Activated CD4-positive, alpha-beta T cell treated with anti-CD3 and anti-CD28 coated beads, Interleukin-2, amount 50 U/mL, for 4 hours (primary cell): ENCODE measurements around the gene CD22.

Experiments
- DNase-seq, 2 experiments: peaks; one replicate each; pipeline ENCODE4 v3.0.0-alpha.2; 2020

Gene CD22

GRCh38 chr19:35296644-35297514, 32.1 kb upstream of the CD22 start:
- no peak for DNase-seq

GRCh38 chr19:35297515-35297848, 31.5 kb upstream of the CD22 start:
- no peak for DNase-seq

- no peak for DNase-seq
These were observed 31.1 kb upstream of the CD22 start for GRCh38 chr19:35297922-35298321.

GRCh38 chr19:35298561-35298972, 30.4 kb upstream of the CD22 start:
- DNase-seq = no peak

- DNase-seq = no peak
These were observed 29.3 kb upstream of the CD22 start for GRCh38 chr19:35299523-35300338.

- DNase-seq = no peak
These were observed 28.7 kb upstream of the CD22 start for GRCh38 chr19:35300339-35300649.

GRCh38 chr19:35301961-35302360, 27.0 kb upstream of the CD22 start:
- DNase-seq = no peak

GRCh38 chr19:35302446-35302845, 26.5 kb upstream of the CD22 start:
- no peak for DNase-seq

- DNase-seq = no peak
These were observed 25.6 kb upstream of the CD22 start for GRCh38 chr19:35303357-35303915.

GRCh38 chr19:35304036-35304435, 25.0 kb upstream of the CD22 start:
- no peak for DNase-seq

GRCh38 chr19:35305181-35305580, 23.8 kb upstream of the CD22 start:
- no peak for DNase-seq

- no peak for DNase-seq
These were observed 22.3 kb upstream of the CD22 start for GRCh38 chr19:35306473-35307246.

- DNase-seq = no peak
These were observed 21.1 kb upstream of the CD22 start for GRCh38 chr19:35307931-35308330.

GRCh38 chr19:35308910-35309309, 20.1 kb upstream of the CD22 start:
- DNase-seq = no peak

GRCh38 chr19:35309481-35310279, 19.3 kb upstream of the CD22 start:
- no peak for DNase-seq

GRCh38 chr19:35310331-35310730, 18.7 kb upstream of the CD22 start:
- no peak for DNase-seq

GRCh38 chr19:35310811-35311465, 18.0 kb upstream of the CD22 start:
- no peak for DNase-seq

GRCh38 chr19:35311901-35312665, 16.9 kb upstream of the CD22 start:
- DNase-seq = no peak

- DNase-seq = no peak
These were observed 15.4 kb upstream of the CD22 start for GRCh38 chr19:35313587-35313986.

- no peak for DNase-seq
These were observed 15.0 kb upstream of the CD22 start for GRCh38 chr19:35314031-35314430.

GRCh38 chr19:35314858-35315470, 14.0 kb upstream of the CD22 start:
- DNase-seq = no peak
